Activated T-helper 2 cell treated with anti-CD3 and anti-CD28 coated beads, Interferon-gamma antibody, Interleukin-2, Interleukin-4, amounts not matched to agents 10 μg/mL and 5 μg/mL and 100 μg/mL, durations not matched to agents 14 hours and 24 hours and 36 hours (primary cell): ENCODE measurements around the gene PRDX1. TPM values are rescaled to one million over a fixed set of nuclear protein-coding genes. Genes with fewer than 3 reads are reported as not detected.
"Not testable (repeated sequence)": the region's sequence is repeated elsewhere in the genome, so short reads cannot be mapped to it uniquely, and the experiment has no call there.

Experiments used
- DNase-seq: peaks from one replicate; pipeline ENCODE4 v3.0.0; 2021; ENCODE audit warnings: low spot score
- H3K27ac Mint-ChIP-seq: one replicate; pipeline ENCODE4 v1.8.0; 2021; ENCODE audit warnings: mixed read lengths
- H3K27me3 Mint-ChIP-seq: one replicate; pipeline ENCODE4 v1.8.0; 2021; ENCODE audit warnings: low read depth, mixed read lengths
- H3K36me3 Mint-ChIP-seq: one replicate; pipeline ENCODE4 v1.8.0; 2021; ENCODE audit warnings: low read depth, mixed read lengths
- H3K4me1 Mint-ChIP-seq: one replicate; pipeline ENCODE4 v1.8.0; 2021; ENCODE audit warnings: low read depth, mixed read lengths
- H3K4me3 Mint-ChIP-seq: one replicate; pipeline ENCODE4 v1.8.0; 2021; ENCODE audit warnings: low read depth, mild to moderate bottlenecking, moderate library complexity, mixed read lengths
- H3K9me3 Mint-ChIP-seq: one replicate; pipeline ENCODE4 v1.8.0; 2021; ENCODE audit warnings: mixed read lengths
- intact Hi-C: fragments of 100-400 bp; cut with micrococcal nuclease; formaldehyde crosslinking; loops from one replicate; pipeline ENCODE4 v1.15.1; 2023
- total RNA-seq: library from RNA; stranded (reverse); gene quantifications from 2 replicates; pipeline ENCODE4 v1.2.3, GENCODE V29; 2022

PRDX1 gene
- total RNA-seq, 1 donor from 2014 or later, result 703 TPM

- H3K36me3 Mint-ChIP-seq, result peaks cover 1% of the 10 kb centered on the region
- peaks cover 5% of the 10 kb centered on the region for H3K27me3 Mint-ChIP-seq
- no peaks in the 10 kb centered on the region for H3K9me3 Mint-ChIP-seq
- H3K27ac Mint-ChIP-seq, result no peak overlapping the region
- intact Hi-C loops, result no loop called here
- H3K4me3 Mint-ChIP-seq, result no peak overlapping the region
- DNase-seq, result no peak
- peaks cover 22% of the 10 kb centered on the region for H3K4me1 Mint-ChIP-seq
Observed at GRCh38 chr1:45526135-45526644, 4.5 kb upstream of the PRDX1 start.

DNA sequence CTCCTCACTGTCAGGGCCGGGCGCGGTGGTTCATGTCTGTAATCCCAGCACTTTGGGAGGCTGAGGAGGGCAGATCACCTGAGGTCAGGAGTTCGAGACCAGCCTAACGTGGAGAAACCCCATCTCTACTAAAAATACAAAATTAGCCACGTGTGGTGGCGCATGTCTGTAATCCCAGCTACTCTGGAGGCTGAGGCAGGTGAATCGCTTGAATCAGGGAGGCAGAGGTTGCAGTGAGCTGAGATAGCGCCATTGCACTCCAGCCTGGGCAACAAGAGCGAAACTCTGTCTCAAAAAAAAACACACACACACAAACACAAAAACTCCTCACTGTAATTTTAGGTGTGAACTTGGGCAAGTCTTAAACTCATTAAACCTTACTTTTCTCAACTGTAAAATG, 2.3 kb upstream of the PRDX1 start:
- DNase-seq, H3K4me3 Mint-ChIP-seq, H3K27me3 Mint-ChIP-seq, H3K27ac Mint-ChIP-seq, intact Hi-C loops, H3K9me3 Mint-ChIP-seq: not testable (repeated sequence)
- H3K36me3 Mint-ChIP-seq, result peaks cover 16% of the 10 kb centered on the region
- H3K4me1 Mint-ChIP-seq, result peaks cover 28% of the 10 kb centered on the region

- H3K9me3 Mint-ChIP-seq, intact Hi-C loops, DNase-seq, H3K27me3 Mint-ChIP-seq: not testable (repeated sequence)
- Mint-ChIP-seq H3K27ac (peak overlapping the region; percentile 95), H3K4me3 (peak overlapping the region; percentile 42), H3K36me3 (peaks cover 20% of the 10 kb centered on the region), H3K4me1 (peaks cover 32% of the 10 kb centered on the region)
Observed at GRCh38 chr1:45523516-45523915, 1.8 kb upstream of the PRDX1 start.

GRCh38 chr1:45522324-45523104, 830 bp upstream of the PRDX1 start:
- Mint-ChIP-seq H3K27me3 (peaks cover 5% of the 10 kb centered on the region), H3K27ac (peak overlapping the region; percentile 95), H3K4me3 (peak overlapping the region; percentile 96), H3K36me3 (peaks cover 22% of the 10 kb centered on the region), H3K4me1 (peaks cover 32% of the 10 kb centered on the region), H3K9me3 (no peaks in the 10 kb centered on the region)
- intact Hi-C loops, result loop anchor here (1.0 kb wide), 3 partner anchors 14 to 22 kb away; partner anchors contain the start of genes CCDC163 and MMACHC
- no peak for DNase-seq

- Mint-ChIP-seq H3K4me3 (peak overlapping the region; percentile 96), H3K4me1 (peaks cover 43% of the 10 kb centered on the region), H3K27ac (peak overlapping the region; percentile 52), H3K36me3 (peaks cover 49% of the 10 kb centered on the region)
- H3K27me3 Mint-ChIP-seq, H3K9me3 Mint-ChIP-seq, DNase-seq: not testable (repeated sequence)
- intact Hi-C loops, result loop anchor here (2.0 kb wide), 1 partner anchor 51 kb away; no protein-coding TSS in a partner anchor
Observed at GRCh38 chr1:45519774-45520173, 1.9 kb downstream of the PRDX1 start.

GRCh38 chr1:45518910-45519309, 2.8 kb downstream of the PRDX1 start:
- Mint-ChIP-seq H3K27me3 (no peaks in the 10 kb centered on the region), H3K36me3 (peaks cover 58% of the 10 kb centered on the region), H3K4me1 (peaks cover 41% of the 10 kb centered on the region), H3K27ac (no peak overlapping the region), H3K9me3 (no peaks in the 10 kb centered on the region), H3K4me3 (peak overlapping the region; percentile 96)
- intact Hi-C loops, result no loop called here
- DNase-seq, result no peak

GRCh38 chr1:45518366-45518765, 3.3 kb downstream of the PRDX1 start:
- H3K9me3 Mint-ChIP-seq, H3K27me3 Mint-ChIP-seq, DNase-seq, intact Hi-C loops, H3K27ac Mint-ChIP-seq: not testable (repeated sequence)
- Mint-ChIP-seq H3K4me1 (peaks cover 39% of the 10 kb centered on the region), H3K4me3 (peak overlapping the region; percentile 96), H3K36me3 (peaks cover 63% of the 10 kb centered on the region)

DNA sequence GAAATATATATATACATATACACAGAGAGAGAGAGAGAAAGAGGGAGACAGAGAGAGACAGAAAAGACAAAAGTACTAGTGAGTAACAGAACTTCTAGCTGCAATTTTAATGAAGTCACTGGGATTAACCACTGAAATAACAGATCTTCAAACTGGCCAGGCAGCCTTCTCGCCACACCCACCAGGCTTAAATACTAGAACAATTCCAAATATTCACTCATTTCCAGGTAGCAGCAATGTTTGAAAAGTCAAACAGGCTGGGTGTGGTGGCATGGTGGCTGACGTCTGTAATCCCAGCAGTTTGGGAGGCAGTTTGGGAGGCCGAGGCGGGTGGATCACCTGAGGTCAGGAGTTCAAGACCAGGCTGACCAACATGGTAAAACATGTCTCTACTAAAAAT, 5.2 kb downstream of the PRDX1 start:
- H3K4me3 Mint-ChIP-seq, result no peak overlapping the region
- peaks cover 77% of the 10 kb centered on the region for H3K36me3 Mint-ChIP-seq
- H3K4me1 Mint-ChIP-seq, result peaks cover 30% of the 10 kb centered on the region
- H3K9me3 Mint-ChIP-seq, result no peaks in the 10 kb centered on the region
- DNase-seq, result no peak
- H3K27me3 Mint-ChIP-seq, result no peaks in the 10 kb centered on the region
- peak overlapping the region; percentile 33 for H3K27ac Mint-ChIP-seq
- intact Hi-C loops, result no loop called here

DNA sequence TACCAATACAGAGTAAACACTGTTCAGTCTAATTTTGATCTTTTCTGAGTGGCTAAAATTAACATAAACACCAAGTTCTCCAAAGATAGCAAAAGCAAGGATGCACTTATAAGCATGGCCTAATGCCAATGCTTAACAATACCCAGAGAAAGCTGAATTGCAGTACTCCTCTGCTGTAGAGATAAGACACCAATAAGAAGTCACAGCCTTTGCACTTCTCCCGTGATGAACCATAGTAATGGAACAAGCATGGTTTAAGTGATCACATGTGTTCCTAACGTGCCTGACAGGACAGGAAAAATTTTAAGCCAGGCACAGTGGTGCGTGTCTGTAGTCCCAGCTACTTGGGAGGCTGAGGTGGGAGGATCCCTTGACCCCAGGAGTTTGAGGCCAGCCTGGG, 5.6 kb downstream of the PRDX1 start:
- no peak for DNase-seq
- peaks cover 30% of the 10 kb centered on the region for H3K4me1 Mint-ChIP-seq
- peaks cover 78% of the 10 kb centered on the region for H3K36me3 Mint-ChIP-seq
- no peak overlapping the region for H3K4me3 Mint-ChIP-seq
- no peaks in the 10 kb centered on the region for H3K27me3 Mint-ChIP-seq
- no peak overlapping the region for H3K27ac Mint-ChIP-seq
- intact Hi-C loops, result no loop called here
- H3K9me3 Mint-ChIP-seq, result no peaks in the 10 kb centered on the region

DNA sequence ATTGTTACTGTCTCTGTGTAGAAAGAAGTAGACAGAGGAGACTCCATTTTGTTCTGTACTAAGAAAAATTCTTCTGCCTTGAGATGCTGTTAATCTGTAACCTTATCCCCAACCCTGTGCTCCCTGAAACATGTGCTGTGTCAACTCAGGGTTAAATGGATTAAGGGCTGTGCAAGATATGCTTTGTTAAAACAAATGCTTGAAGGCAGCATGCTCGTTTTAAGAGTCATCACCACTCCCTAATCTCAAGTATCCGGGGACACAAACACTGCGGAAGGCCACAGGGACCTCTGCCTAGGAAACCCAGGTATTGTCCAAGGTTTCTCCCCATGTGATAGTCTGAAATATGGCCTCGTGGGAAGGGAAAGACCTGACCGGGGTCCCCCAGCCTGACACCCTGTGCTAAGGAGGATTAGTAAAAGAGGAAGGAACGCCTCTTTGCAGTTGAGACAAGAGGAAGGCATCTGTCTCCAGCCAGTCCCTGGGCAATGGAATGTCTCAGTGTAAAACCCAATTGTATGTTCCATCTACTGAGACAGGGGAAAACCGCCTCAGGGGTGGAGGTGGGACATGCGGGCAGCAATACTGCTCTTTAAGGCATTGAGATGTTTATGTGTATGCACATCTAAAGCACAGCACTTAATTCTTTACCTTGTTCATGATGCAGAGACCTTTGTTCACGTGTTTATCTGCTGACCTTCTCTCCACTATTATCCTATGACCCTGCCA, 8.0 kb downstream of the PRDX1 start:
- H3K27ac Mint-ChIP-seq, DNase-seq, H3K4me3 Mint-ChIP-seq, intact Hi-C loops, H3K27me3 Mint-ChIP-seq, H3K9me3 Mint-ChIP-seq: not testable (repeated sequence)
- Mint-ChIP-seq H3K36me3 (peaks cover 86% of the 10 kb centered on the region), H3K4me1 (peaks cover 22% of the 10 kb centered on the region)

DNA sequence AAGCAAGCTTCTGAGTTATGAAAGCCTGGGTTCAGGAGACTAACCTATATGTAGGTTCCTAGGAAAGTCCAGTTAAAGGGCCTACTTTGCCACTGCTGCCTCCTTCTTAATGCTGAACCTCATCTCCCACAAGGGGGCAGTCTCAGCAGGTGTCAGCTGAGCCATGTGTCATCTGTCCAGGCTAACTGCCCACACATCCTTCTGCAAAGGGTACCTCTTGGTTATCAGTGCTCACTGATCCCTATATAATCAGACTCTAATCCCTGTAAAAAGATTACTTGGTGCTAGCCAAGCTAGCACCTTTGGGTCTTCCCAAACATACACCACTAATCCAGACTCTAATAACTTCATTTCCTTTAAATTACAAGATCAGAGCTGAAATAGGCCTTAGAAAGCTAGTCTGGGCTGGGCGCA, 9.0 kb downstream of the PRDX1 start:
- Mint-ChIP-seq H3K27me3 (no peaks in the 10 kb centered on the region), H3K4me1 (peaks cover 21% of the 10 kb centered on the region), H3K4me3 (no peak overlapping the region), H3K27ac (peak overlapping the region; percentile 34), H3K36me3 (peaks cover 88% of the 10 kb centered on the region), H3K9me3 (no peaks in the 10 kb centered on the region)
- intact Hi-C loops, result loop anchor here (1.0 kb wide), 1 partner anchor 58 kb away; no protein-coding TSS in a partner anchor
- DNase-seq, result peak; percentile 45

GRCh38 chr1:45510972-45511527, 10.6 kb downstream of the PRDX1 start:
- Mint-ChIP-seq H3K27me3 (no peaks in the 10 kb centered on the region), H3K4me3 (no peak overlapping the region), H3K9me3 (no peaks in the 10 kb centered on the region), H3K36me3 (peaks cover 75% of the 10 kb centered on the region), H3K4me1 (peaks cover 11% of the 10 kb centered on the region), H3K27ac (peak overlapping the region; percentile 16)
- intact Hi-C loops, result no loop called here
- no peak for DNase-seq
